Stimulated activated naive B cell treated with anti-CD40 and anti-IgM and Interleukin-4, amounts not matched to agents 10 μg/mL and 1 μg/mL and 100 μg/mL, for 72 hours (primary cell): ENCODE results near the gene BTG1.

Source experiments
- ATAC-seq, 2 donors: fragments of 150-1000 bp; cut with Tn5 transposase; replicated peaks; 2 replicates each; pipeline ENCODE4 v1.10.0; 2021; ENCODE audit warnings: moderate library complexity in 1 of 2
- DNase-seq: peaks from one replicate; pipeline ENCODE4 v3.0.0; 2021
- H3K27ac Mint-ChIP-seq: one replicate; pipeline ENCODE4 v1.8.0; 2022; ENCODE audit warnings: mild to moderate bottlenecking, mixed read lengths
- H3K27me3 Mint-ChIP-seq, 2 donors: one replicate each; pipeline ENCODE4 v1.8.0; 2022; ENCODE audit warnings: mixed read lengths in 2 of 2
- H3K36me3 Mint-ChIP-seq, 2 donors: one replicate each; pipeline ENCODE4 v1.8.0; 2022; ENCODE audit warnings: mixed read lengths in 2 of 2, mild to moderate bottlenecking in 1 of 2
- H3K4me1 Mint-ChIP-seq, 2 donors: one replicate each; pipeline ENCODE4 v1.8.0; 2022; ENCODE audit warnings: mixed read lengths in 2 of 2, mild to moderate bottlenecking in 1 of 2
- H3K4me3 Mint-ChIP-seq, 2 donors: one replicate each; pipeline ENCODE4 v1.8.0; 2022; ENCODE audit warnings: mild to moderate bottlenecking in 2 of 2, mixed read lengths in 2 of 2, moderate library complexity in 1 of 2
- H3K9me3 Mint-ChIP-seq, 2 donors: one replicate each; pipeline ENCODE4 v1.8.0; 2022; ENCODE audit warnings: mixed read lengths in 2 of 2, mild to moderate bottlenecking in 1 of 2

BTG1 gene

GRCh38 chr12:92167075-92167474 lies 21.4 kb upstream of the BTG1 start:
- ATAC-seq, result peak; percentile 72 to 77
- Mint-ChIP-seq H3K4me3 (peak overlapping the region; percentile 59 to 63), H3K4me1 (peaks cover 47 to 82% of the 10 kb centered on the region in 2 donors), H3K27me3 (no peaks in the 10 kb centered on the region), H3K36me3 (peaks cover 12 to 15% of the 10 kb centered on the region in 2 donors), H3K9me3 (peaks cover 3 to 4% of the 10 kb centered on the region in 2 donors), H3K27ac (peak overlapping the region; percentile 78)
- no peak for DNase-seq

DNA sequence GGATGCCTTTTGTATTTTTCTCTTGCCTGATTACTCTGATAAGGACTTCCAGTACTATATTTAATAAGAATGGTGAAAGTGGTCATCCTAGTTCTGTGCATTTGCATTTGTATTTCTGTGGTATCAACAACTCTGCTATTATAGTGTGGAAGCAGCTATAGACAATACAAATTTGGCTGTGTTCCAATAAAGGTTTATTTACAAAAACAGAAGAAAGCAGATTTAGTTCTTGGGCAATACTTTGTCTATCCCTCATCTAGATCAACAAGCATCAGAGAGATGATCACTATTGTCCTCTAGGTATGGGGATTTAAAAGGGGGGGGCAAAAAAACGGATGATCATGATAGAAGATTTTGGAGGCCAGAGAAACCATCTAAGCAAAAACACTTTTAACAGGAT lies 19.1 kb upstream of the BTG1 start:
- peaks cover 9% of the 10 kb centered on the region in 2 donors for H3K36me3 Mint-ChIP-seq
- H3K4me3 Mint-ChIP-seq, result no peak overlapping the region
- H3K27ac Mint-ChIP-seq, result peak overlapping the region; percentile 59
- no peak for ATAC-seq
- H3K9me3 Mint-ChIP-seq, result peaks cover 0 to 1% of the 10 kb centered on the region in 2 donors
- H3K4me1 Mint-ChIP-seq, result peaks cover 48 to 85% of the 10 kb centered on the region in 2 donors
- no peaks in the 10 kb centered on the region for H3K27me3 Mint-ChIP-seq
- DNase-seq, result no peak

DNA sequence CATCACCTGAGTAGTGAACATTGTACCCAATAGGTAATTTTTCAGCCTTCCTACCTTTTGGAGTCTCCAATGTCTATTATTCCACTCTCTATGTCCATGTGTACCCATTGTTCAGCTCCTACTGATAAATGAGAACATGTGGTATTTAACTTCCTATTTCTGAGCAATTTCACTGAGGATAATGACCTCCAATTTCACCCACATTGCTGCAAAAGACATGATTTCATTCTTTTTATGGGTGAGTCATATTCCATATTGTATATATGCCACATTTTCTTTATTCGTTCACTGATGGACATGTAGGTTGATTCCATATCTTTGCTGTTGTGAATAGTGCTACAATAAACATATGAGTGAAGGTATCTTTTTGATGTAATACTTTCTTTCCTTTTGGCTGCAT lies 16.4 kb upstream of the BTG1 start:
- peaks cover 5% of the 10 kb centered on the region in 2 donors for H3K36me3 Mint-ChIP-seq
- no peak for DNase-seq
- no peak for ATAC-seq
- H3K4me1 Mint-ChIP-seq, result peaks cover 51 to 93% of the 10 kb centered on the region in 2 donors
- peak overlapping the region; percentile 66 for H3K27ac Mint-ChIP-seq
- peaks cover 0 to 1% of the 10 kb centered on the region in 2 donors for H3K9me3 Mint-ChIP-seq
- no peaks in the 10 kb centered on the region for H3K27me3 Mint-ChIP-seq
- no peak overlapping the region for H3K4me3 Mint-ChIP-seq

DNA sequence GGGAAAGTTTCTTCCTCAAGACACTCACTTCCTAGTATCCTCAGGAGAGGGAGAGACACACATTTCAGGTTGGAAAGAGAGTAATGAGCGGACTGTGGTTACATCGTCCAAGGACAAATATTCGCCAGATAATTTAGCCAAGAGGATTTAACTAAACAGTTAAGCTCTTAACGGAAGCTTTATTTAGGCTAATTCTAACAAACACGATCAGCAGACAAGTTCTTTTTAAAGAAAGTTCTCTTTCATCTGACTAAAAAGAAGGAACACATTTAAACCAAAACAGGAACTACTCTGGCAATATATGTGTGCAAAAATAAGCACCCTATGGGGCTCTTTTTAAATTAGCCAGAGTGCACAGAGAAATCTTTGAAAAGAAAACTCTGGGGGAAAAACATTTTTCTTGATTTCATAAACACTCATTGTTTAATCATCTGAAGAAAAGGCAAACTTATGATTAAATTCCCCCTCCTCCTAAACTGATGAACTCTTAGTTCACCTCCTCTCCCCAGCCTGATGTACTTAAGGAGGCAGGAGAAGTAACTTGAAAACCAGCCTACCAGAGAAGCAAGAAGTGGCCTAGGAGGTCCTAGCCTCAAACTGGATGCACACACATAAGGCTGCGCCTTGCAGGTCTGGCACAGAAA lies 13.3 kb upstream of the BTG1 start:
- ATAC-seq, result peak; percentile 78 to 79
- Mint-ChIP-seq H3K36me3 (peaks cover 6% of the 10 kb centered on the region in 2 donors), H3K4me1 (peaks cover 54 to 96% of the 10 kb centered on the region in 2 donors), H3K27me3 (no peaks in the 10 kb centered on the region), H3K4me3 (peak overlapping the region; percentile 55 to 75), H3K9me3 (peaks cover 0 to 1% of the 10 kb centered on the region in 2 donors), H3K27ac (peak overlapping the region; percentile 91)
- no peak for DNase-seq

- H3K27ac Mint-ChIP-seq, result peak overlapping the region; percentile 92
- H3K27me3 Mint-ChIP-seq, result no peaks in the 10 kb centered on the region
- H3K9me3 Mint-ChIP-seq, result peaks cover 0 to 2% of the 10 kb centered on the region in 2 donors
- peaks cover 47 to 79% of the 10 kb centered on the region in 2 donors for H3K4me1 Mint-ChIP-seq
- H3K4me3 Mint-ChIP-seq, result peak overlapping the region; percentile 83 to 84
- ATAC-seq (peak; percentile 30 to 41), DNase-seq (no peak)
- H3K36me3 Mint-ChIP-seq, result peaks cover 9 to 12% of the 10 kb centered on the region in 2 donors
Observed at GRCh38 chr12:92156704-92157395, 11.2 kb upstream of the BTG1 start.

DNA sequence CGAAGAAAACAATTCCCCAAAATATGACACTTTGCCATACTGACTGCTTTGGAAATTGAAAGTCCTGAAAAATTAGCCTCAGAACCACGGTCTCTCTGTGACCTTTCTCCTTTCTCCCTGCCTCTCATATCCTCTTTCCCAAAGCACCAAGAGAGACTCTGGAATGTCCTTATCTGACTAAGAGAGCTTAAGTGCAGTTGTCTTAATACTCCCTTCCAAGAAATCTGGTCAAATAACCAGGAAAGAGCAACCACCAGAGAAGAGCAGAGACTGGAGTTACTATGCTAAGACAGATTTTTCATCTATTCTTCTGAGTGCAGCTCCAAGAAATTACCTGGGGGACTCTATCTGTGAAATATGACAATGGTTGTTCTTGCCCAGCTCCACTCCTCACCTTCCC lies 10.5 kb upstream of the BTG1 start:
- Mint-ChIP-seq H3K27me3 (no peaks in the 10 kb centered on the region), H3K9me3 (peaks cover 0 to 2% of the 10 kb centered on the region in 2 donors), H3K4me1 (peaks cover 42 to 72% of the 10 kb centered on the region in 2 donors), H3K36me3 (peaks cover 15 to 19% of the 10 kb centered on the region in 2 donors), H3K27ac (peak overlapping the region; percentile 92), H3K4me3 (peak overlapping the region; percentile 83 to 84)
- ATAC-seq (no peak), DNase-seq (no peak)

- Mint-ChIP-seq H3K4me3 (peak overlapping the region; percentile 83 to 84), H3K27me3 (no peaks in the 10 kb centered on the region), H3K4me1 (peaks cover 38 to 71% of the 10 kb centered on the region in 2 donors), H3K27ac (peak overlapping the region; percentile 92), H3K9me3 (peaks cover 0 to 2% of the 10 kb centered on the region in 2 donors), H3K36me3 (peaks cover 18 to 20% of the 10 kb centered on the region in 2 donors)
- no peak for DNase-seq
- peak; percentile 30 to 32 for ATAC-seq
Observed at GRCh38 chr12:92155733-92156132, 10.1 kb upstream of the BTG1 start.

DNA sequence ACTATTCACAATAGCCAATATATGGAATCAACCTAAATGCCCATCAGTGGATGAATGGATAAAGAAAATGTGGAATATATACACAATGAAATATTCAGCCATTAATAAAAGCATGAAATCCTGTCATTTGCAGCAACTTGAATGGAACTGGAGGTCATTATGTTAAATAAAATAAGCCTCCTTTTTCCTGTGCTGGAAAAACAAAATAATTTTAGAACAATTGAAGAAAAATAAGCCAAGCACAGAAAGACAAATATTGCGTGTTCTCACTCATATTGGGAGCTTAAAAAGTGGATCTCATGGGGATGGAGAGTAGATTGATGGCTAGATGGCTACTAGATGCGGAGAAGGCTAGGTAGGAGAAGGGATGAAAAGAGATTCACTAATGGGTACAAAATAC lies 6.3 kb upstream of the BTG1 start:
- H3K4me1 Mint-ChIP-seq, result peaks cover 34 to 67% of the 10 kb centered on the region in 2 donors
- no peaks in the 10 kb centered on the region for H3K27me3 Mint-ChIP-seq
- no peak overlapping the region for H3K4me3 Mint-ChIP-seq
- DNase-seq, result no peak
- ATAC-seq, result no peak
- H3K27ac Mint-ChIP-seq, result peak overlapping the region; percentile 73
- H3K36me3 Mint-ChIP-seq, result peaks cover 38 to 46% of the 10 kb centered on the region in 2 donors
- peaks cover 0 to 2% of the 10 kb centered on the region in 2 donors for H3K9me3 Mint-ChIP-seq

DNA sequence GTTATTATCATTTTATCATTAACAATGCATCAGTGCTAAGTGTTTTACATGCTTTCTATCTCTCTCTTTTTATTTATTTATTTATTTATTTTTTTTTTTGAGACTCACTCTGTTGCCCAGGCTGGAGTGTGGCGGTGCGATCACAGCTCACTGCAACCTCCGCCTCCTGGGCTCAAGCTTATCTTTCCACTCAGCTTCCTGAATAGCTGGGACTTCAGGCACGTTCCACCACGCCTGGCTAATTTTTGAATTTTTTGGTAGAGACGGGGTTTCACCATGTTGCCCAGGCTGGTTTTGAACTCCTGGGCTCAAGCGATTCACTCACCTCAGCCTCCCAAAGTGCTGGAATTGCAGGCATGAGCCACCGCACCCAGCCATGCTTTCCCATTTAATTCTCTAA lies 3.9 kb upstream of the BTG1 start:
- DNase-seq (no peak), ATAC-seq (no peak)
- peaks cover 0 to 4% of the 10 kb centered on the region in 2 donors for H3K27me3 Mint-ChIP-seq
- H3K4me3 Mint-ChIP-seq, result peak overlapping the region; percentile 72 to 99
- peaks cover 25 to 61% of the 10 kb centered on the region in 2 donors for H3K4me1 Mint-ChIP-seq
- H3K27ac Mint-ChIP-seq, result peak overlapping the region; percentile 90
- H3K9me3 Mint-ChIP-seq, result peaks cover 0 to 2% of the 10 kb centered on the region in 2 donors
- H3K36me3 Mint-ChIP-seq, result peaks cover 55 to 67% of the 10 kb centered on the region in 2 donors

DNA sequence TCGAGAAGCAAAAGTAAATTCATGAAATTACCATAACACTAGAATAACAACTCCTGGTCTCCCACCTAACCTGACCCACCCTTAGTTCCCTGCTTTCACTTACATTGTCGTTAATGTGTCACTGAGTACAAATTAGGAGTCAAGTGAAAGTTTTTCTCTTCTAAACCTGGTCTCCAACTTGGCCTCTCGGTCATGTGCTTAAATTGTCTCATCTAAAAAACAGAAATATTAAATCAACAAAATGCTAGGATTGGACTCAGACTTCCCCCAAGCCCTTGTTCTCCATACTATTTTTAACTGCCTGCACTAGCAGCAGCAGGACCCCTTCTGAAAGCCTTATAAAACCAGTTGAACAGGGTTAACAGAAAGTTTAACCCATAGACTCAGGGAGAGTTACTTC lies 1.8 kb upstream of the BTG1 start:
- H3K36me3 Mint-ChIP-seq, result peaks cover 70 to 85% of the 10 kb centered on the region in 2 donors
- H3K4me1 Mint-ChIP-seq, result peaks cover 28 to 60% of the 10 kb centered on the region in 2 donors
- H3K27ac Mint-ChIP-seq, result peak overlapping the region; percentile 100
- H3K9me3 Mint-ChIP-seq, result peaks cover 0 to 2% of the 10 kb centered on the region in 2 donors
- H3K4me3 Mint-ChIP-seq, result peak overlapping the region; percentile 85 to 99
- H3K27me3 Mint-ChIP-seq, result peaks cover 0 to 4% of the 10 kb centered on the region in 2 donors
- no peak for ATAC-seq
- no peak for DNase-seq

DNA sequence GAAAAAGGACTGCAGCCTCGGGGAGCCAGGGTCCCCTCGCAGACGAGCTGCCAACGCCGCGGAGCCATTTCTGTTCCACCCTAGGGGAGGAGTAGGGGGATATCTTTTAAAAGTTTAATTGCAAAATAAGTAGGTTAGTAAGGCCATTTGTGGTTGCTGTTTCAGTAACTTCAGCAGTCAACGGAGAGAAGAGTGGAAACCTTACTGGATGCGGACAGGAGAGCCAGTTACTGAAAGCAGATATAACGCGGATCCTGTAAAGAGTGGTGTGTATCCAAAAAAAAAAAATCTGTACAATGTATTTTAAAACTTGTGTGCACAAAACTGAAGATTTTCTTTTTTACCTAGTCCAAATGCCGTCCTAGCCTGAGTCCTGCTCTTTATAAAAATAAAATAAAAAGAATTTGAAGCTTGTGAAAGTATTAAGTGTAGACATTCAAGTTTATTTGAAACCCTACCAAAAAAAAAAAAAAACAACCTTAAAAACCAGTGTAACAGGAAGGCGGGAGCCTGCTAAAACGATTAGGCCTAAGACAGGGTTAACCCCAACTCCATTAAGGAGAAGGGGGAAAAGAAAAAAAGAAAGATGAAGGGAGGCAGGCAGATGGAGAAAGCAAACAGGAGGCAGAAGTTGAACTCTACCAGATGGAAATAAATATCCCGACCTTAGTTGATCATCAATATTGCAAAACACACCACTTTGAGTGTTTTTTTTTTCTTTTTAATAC lies 1.0 kb upstream of the BTG1 start:
- H3K9me3 Mint-ChIP-seq, result no peaks in the 10 kb centered on the region
- peak overlapping the region; percentile 100 for H3K27ac Mint-ChIP-seq
- H3K4me3 Mint-ChIP-seq, result peak overlapping the region; percentile 98 to 99
- ATAC-seq (no peak), DNase-seq (no peak)
- peaks cover 0 to 4% of the 10 kb centered on the region in 2 donors for H3K27me3 Mint-ChIP-seq
- H3K4me1 Mint-ChIP-seq, result peaks cover 26 to 60% of the 10 kb centered on the region in 2 donors
- H3K36me3 Mint-ChIP-seq, result peaks cover 71 to 83% of the 10 kb centered on the region in 2 donors

DNA sequence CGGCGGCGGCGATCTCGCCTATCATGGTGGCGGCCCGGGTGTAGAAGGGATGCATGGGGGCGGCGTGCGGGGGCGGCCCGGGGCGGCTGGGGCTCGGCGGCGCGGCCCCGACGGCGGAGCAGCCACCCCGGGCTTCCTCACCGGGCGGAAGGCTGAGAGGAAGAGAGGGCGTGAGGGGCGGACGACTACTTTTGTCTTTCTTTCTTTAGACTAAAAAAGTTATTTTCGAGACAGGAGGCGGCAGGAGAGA lies 240 bp downstream of the BTG1 start:
- H3K36me3 Mint-ChIP-seq, result peaks cover 68 to 87% of the 10 kb centered on the region in 2 donors

GRCh38 chr12:92144631-92145480 lies 790 bp downstream of the BTG1 start:
- Mint-ChIP-seq H3K9me3 (no peaks in the 10 kb centered on the region), H3K27ac (peak overlapping the region; percentile 100), H3K4me3 (peak overlapping the region; percentile 98 to 99), H3K36me3 (peaks cover 70 to 89% of the 10 kb centered on the region in 2 donors), H3K4me1 (peaks cover 24 to 49% of the 10 kb centered on the region in 2 donors), H3K27me3 (peaks cover 0 to 4% of the 10 kb centered on the region in 2 donors)
- ATAC-seq, result no peak
- DNase-seq, result no peak

More for the DNA sequence above, 240 bp downstream of the BTG1 start:
- no peaks in the 10 kb centered on the region for H3K9me3 Mint-ChIP-seq
- DNase-seq (no peak), ATAC-seq (peak; percentile 3 to 6)
- H3K4me1 Mint-ChIP-seq, result peaks cover 25 to 53% of the 10 kb centered on the region in 2 donors
- H3K4me3 Mint-ChIP-seq, result peak overlapping the region; percentile 98 to 99
- peak overlapping the region; percentile 100 for H3K27ac Mint-ChIP-seq
- H3K27me3 Mint-ChIP-seq, result peaks cover 0 to 4% of the 10 kb centered on the region in 2 donors
